ENCODE measurements around the gene VIPR2. TPM values are rescaled to one million over a fixed set of nuclear protein-coding genes. Genes with fewer than 3 reads are reported as not detected.

VIPR2 gene
- total and polyA plus RNA-seq, 2 experiments from 2014 or later = 2.2 to 2.4 TPM

DNA sequence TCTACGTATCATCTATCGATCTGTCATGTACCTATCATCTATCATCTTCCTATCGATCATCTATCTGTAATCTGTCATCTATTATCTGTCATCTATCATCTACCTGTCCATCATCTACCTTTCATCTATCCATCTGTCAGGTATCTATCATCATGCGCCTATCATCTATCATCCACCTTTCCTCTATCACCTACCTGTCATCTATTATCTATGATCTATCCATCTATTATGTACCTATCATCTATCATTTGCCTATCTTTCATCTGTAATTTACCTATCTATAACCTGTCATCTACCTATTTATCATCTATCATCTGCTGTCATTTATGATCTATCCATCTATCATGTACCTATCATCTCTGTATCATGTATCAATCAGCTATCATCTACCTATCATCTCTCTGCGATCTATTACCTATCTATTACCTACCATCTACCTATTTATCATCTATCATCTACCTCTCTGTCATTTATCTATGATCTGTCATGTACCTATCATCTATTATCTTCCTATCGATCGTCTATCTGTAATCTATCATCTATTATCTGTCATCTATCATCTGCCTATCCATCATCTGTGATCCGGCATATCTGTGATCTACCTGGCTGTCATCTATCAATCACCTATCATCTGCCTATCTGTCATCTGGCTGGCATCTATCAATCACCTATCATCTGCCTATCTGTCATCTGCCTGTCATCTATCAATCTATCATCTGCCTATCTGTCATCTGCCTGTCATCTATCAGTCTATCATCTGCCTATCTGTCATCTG, 1.6 kb upstream of the VIPR2 start:
- DNase-seq (ENCODE audit: low read depth in 1 of 2, low spot score in 1 of 2) = no peak
- peaks cover 39% of the 10 kb centered on the region for H3K27me3 ChIP-seq
- no peaks in the 10 kb centered on the region for H3K9me3 ChIP-seq (ENCODE audit: low read depth)
- no peak overlapping the region for H3K27ac ChIP-seq
- H3K4me3 ChIP-seq = no peak overlapping the region
- no peaks in the 10 kb centered on the region for H3K36me3 ChIP-seq
- TF ChIP-seq, protein P1, sequence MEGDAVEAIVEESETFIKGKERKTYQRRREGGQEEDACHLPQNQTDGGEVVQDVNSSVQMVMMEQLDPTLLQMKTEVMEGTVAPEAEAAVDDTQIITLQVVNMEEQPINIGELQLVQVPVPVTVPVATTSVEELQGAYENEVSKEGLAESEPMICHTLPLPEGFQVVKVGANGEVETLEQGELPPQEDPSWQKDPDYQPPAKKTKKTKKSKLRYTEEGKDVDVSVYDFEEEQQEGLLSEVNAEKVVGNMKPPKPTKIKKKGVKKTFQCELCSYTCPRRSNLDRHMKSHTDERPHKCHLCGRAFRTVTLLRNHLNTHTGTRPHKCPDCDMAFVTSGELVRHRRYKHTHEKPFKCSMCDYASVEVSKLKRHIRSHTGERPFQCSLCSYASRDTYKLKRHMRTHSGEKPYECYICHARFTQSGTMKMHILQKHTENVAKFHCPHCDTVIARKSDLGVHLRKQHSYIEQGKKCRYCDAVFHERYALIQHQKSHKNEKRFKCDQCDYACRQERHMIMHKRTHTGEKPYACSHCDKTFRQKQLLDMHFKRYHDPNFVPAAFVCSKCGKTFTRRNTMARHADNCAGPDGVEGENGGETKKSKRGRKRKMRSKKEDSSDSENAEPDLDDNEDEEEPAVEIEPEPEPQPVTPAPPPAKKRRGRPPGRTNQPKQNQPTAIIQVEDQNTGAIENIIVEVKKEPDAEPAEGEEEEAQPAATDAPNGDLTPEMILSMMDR (IDR thresholded peaks at IDR 0.05; ENCODE audit: low read depth, low read length) = no peak
- peaks cover 15% of the 10 kb centered on the region for H3K4me1 ChIP-seq (ENCODE audit: low read depth)

DNA sequence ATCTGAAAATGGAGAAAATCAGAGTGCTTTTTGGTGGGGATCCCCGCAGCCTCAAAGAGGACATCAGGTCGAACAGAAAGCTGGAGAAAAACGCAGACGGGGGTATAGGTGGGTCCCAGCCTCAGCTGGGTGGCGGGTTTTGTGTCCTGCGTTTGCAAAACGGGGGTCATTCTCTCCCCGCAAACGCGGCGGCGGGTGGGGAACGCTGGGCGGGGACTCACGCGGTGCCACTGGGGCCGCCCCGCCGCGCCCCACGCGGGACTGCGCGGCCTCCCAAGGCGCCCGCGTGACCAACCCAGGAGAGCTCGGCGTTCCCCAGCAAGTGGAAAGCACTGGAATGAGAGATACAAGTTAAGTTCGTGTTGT, 806 bp upstream of the VIPR2 start:
- peaks cover 39% of the 10 kb centered on the region for H3K27me3 ChIP-seq
- no peaks in the 10 kb centered on the region for H3K36me3 ChIP-seq
- no peak overlapping the region for H3K27ac ChIP-seq
- no peak for DNase-seq (ENCODE audit: low read depth in 1 of 2, low spot score in 1 of 2)
- H3K4me3 ChIP-seq = peak overlapping the region; percentile 42
- H3K4me1 ChIP-seq (ENCODE audit: low read depth) = peaks cover 19% of the 10 kb centered on the region
- no peaks in the 10 kb centered on the region for H3K9me3 ChIP-seq (ENCODE audit: low read depth)
- TF ChIP-seq, protein P1 (IDR thresholded peaks at IDR 0.05; ENCODE audit: low read depth, low read length) = no peak

DNA sequence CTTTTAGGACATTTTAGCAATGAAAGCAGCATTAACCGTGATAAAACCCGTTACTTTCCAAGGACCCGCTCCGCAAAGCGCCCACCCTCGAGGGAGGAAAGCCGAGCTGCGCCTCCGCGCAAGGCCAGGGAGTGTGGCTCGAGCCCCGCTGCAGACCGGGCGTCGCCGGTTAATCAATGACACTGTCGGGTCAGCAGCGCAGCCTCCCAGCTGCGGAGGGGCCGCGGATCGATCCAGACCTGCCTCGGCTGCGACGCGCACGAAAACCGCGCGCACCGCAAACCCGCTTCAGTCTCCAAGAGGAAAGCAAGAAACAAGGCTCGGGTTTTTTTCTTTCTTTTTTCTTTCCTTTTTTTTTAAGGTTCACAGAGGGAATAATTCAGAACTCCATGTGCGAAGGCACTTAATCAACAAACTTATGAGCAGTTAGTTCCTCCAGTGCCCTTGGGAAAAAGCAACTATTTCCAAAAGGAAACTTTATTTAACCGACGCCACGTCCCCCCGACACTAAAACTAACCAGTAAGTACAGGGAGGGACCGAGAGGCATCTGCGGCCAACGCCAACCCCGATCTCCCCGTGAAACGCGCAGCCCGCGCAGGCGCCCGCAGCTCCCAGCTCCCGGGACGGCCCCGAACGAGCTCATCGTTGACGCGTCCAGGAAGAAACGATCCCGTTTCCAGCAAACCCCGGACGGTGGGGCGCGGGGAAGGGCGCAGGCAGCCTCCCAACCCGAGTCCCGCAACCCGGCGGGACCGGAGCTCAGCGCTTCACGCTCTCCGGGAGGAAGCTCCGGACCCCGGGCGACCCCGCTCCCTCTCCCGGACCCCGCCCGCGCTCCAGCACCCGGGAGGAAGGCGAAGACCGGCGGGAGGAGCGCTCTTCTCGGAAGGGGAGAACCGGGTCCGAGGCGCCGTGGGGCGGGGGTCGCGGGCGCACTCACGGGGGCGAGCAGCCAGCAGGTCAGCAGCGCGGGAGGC, 598 bp downstream of the VIPR2 start:
- Histone ChIP-seq H3K4me3 (peak overlapping the region; percentile 42), H3K9me3 (ENCODE audit: low read depth) (no peaks in the 10 kb centered on the region), H3K4me1 (ENCODE audit: low read depth) (peaks cover 19% of the 10 kb centered on the region), H3K27me3 (peaks cover 39% of the 10 kb centered on the region), H3K27ac (no peak overlapping the region), H3K36me3 (no peaks in the 10 kb centered on the region)
- TF ChIP-seq, protein P1 (IDR thresholded peaks at IDR 0.05; ENCODE audit: low read depth, low read length) = no peak
- DNase-seq (ENCODE audit: low read depth in 1 of 2, low spot score in 1 of 2) = peak in 1 of 2 donors; percentile 50

DNA sequence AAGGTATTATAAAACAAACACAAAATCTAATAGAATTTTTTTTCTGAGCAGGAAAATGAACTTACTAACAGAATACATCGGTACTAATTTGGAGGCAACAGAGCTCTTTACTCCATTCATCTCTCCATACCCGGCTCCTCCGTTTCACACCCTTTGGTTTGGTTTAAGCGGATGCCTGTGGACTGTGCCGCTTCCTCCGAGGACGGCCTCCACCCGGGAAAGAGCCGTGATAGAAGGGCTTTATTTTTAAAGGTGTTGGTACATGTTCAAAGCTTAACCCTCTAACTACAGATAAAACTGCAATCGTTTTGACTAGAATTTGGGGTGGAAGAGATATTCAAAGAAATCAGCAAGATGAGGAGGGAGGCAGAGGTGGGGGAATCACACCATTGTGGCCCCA, 1.9 kb downstream of the VIPR2 start:
- TF ChIP-seq, protein P1 (IDR thresholded peaks at IDR 0.05; ENCODE audit: low read depth, low read length) = no peak
- Histone ChIP-seq H3K4me3 (no peak overlapping the region), H3K9me3 (ENCODE audit: low read depth) (no peaks in the 10 kb centered on the region), H3K36me3 (no peaks in the 10 kb centered on the region), H3K27me3 (peaks cover 39% of the 10 kb centered on the region), H3K4me1 (ENCODE audit: low read depth) (peaks cover 19% of the 10 kb centered on the region), H3K27ac (no peak overlapping the region)
- no peak for DNase-seq (ENCODE audit: low read depth in 1 of 2, low spot score in 1 of 2)

DNA sequence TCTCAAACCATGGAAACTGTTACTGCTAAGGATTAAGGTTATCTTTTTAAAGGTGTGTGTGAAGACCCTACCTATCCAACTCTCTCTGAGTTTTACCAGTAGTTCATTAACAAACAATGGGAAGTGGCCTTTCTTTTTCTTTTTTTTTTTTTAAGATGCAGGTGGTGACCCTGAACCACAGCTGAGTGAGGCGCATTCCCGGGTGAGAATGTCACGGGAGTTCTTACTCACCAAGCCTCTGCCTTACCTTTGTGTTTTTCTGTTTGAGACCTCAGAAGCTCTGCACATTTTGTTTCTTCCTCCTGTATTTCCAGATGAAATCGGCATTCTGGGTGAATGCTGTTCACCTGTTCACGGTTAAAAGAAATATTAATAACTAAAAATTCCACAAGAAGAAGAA, 2.5 kb downstream of the VIPR2 start:
- Histone ChIP-seq H3K4me3 (no peak overlapping the region), H3K4me1 (ENCODE audit: low read depth) (peaks cover 19% of the 10 kb centered on the region), H3K36me3 (no peaks in the 10 kb centered on the region), H3K27me3 (peaks cover 39% of the 10 kb centered on the region), H3K9me3 (ENCODE audit: low read depth) (no peaks in the 10 kb centered on the region), H3K27ac (peak overlapping the region; percentile 22)
- TF ChIP-seq, protein P1 (IDR thresholded peaks at IDR 0.05; ENCODE audit: low read depth, low read length) = no peak
- no peak for DNase-seq (ENCODE audit: low read depth in 1 of 2, low spot score in 1 of 2)

Measured in cardiac muscle cell (in vitro differentiated cells and primary cell).